WI38 (cell line): ENCODE measurements around the gene LMAN2L.

Experiments used
- H3K4me3 ChIP-seq: 2 replicates; pipeline ENCODE4 v1.5.1; 2011; ENCODE audit warnings: low read depth, mild to moderate bottlenecking, control low read depth, low read length
- TF ChIP-seq, protein P1 (sequence below): IDR thresholded peaks from 2 replicates; pipeline ENCODE4 v1.5.1; 2012; ENCODE audit warnings: low read depth, mild to moderate bottlenecking, control low read depth, low read length

The LMAN2L gene

GRCh38 chr2:96767135-96767871 lies 27.4 kb upstream of the LMAN2L start:
- H3K4me3 ChIP-seq: no peak overlapping the region
- TF ChIP-seq, protein P1, sequence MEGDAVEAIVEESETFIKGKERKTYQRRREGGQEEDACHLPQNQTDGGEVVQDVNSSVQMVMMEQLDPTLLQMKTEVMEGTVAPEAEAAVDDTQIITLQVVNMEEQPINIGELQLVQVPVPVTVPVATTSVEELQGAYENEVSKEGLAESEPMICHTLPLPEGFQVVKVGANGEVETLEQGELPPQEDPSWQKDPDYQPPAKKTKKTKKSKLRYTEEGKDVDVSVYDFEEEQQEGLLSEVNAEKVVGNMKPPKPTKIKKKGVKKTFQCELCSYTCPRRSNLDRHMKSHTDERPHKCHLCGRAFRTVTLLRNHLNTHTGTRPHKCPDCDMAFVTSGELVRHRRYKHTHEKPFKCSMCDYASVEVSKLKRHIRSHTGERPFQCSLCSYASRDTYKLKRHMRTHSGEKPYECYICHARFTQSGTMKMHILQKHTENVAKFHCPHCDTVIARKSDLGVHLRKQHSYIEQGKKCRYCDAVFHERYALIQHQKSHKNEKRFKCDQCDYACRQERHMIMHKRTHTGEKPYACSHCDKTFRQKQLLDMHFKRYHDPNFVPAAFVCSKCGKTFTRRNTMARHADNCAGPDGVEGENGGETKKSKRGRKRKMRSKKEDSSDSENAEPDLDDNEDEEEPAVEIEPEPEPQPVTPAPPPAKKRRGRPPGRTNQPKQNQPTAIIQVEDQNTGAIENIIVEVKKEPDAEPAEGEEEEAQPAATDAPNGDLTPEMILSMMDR: no peak

DNA sequence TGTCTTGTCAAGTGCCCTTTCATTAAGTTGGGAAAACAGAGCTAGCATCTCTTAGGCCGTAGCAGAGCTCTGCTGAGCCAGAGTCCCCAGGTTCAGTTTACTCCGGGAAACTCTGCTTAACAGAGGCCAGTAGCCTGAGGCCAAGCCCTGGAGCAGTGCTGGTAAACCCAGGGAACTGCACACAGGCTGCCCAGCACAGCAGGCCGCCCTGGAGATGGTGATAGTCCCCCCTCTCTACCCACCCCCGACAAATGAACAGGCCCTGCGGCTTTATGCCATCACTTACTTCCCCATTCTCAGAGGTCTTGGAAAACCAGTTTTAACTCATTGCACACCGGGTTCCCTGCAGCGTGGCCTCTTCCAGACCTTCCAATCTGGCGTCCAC lies 24.4 kb upstream of the LMAN2L start:
- TF ChIP-seq, protein P1: no peak
- H3K4me3 ChIP-seq: no peak overlapping the region

DNA sequence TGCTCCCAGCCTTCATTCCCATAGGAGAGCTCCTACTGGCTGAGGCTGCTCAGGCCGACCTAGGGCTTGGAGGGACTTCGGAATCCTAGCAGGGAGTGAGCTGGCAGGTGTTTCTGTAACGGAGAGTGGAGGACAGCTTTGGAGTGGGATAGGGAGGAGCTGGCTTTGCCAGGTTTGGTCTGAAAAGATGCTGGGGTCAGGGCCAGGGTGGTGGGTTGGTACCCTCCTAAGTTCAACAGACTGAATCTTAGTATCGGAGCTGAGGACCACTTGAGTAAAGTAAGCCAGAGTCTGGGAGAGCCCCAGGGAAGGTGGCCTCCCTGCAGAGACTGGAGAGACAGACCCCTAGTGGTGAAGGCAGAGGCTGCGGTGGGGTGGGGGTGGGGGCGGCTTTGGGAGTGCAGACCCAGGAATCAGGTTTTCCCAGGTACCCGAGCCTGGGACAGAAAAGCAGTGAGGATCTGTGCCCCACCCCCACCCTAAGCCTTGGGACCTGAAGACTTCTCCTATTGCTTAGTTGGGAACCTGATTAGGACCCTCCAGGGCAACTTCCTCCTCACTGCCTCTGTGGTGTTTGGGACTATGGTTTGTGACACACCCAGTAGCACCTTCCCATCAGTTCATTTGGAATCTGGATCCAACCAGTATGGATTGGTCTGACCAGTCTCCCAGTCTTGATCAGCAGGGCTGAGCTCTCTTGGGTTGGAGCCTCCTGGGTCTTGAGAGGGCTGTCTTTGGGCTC lies 23.8 kb upstream of the LMAN2L start:
- H3K4me3 ChIP-seq: peak overlapping the region; percentile 34
- TF ChIP-seq, protein P1: peak; percentile 36; the same call in 1 of the 2 replicates

DNA sequence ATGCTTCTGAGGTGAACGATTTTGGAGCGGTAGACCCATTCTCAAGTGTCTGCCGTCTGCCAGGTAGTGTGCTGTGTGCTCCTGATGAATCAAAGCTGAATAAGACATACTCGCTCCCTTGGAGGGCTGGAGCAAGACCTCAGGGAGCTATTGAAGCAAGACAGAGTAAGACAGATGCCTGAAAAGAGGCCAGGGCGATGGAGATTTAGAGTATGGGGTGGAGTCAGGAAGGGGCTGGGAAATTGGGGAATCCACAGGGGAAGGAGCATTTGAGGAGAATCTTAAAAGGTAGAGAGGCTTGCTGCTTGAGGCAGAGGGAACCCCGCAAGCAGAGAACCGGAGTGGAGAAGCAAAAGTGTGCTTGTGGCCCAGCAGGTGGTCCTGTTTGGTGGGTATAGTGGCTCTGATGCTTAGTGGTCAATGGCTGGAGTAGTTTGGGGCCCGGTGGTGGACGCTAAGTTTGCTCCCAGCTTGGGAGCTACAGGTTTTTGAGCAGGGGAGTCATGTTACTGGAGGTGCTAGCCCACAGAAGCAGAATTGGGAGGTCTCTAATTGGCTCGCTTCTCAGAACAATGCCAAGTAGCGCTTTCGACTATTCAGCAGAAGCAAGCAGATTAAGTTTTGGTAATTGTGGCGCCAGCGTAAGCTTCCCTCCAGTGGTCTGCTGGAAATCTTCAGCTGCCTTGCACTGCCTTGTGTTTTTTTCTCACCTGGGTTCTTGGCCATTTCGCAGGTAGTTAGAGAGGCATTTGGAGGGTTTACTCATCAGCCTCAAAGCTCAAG lies 22.9 kb upstream of the LMAN2L start:
- peak overlapping the region; percentile 34 for H3K4me3 ChIP-seq
- TF ChIP-seq, protein P1: no peak

- TF ChIP-seq, protein P1: peak; percentile 30; the same call in 1 of the 2 replicates
- H3K4me3 ChIP-seq: peak overlapping the region; percentile 60
These were observed 21.3 kb upstream of the LMAN2L start for GRCh38 chr2:96760986-96761832.

DNA sequence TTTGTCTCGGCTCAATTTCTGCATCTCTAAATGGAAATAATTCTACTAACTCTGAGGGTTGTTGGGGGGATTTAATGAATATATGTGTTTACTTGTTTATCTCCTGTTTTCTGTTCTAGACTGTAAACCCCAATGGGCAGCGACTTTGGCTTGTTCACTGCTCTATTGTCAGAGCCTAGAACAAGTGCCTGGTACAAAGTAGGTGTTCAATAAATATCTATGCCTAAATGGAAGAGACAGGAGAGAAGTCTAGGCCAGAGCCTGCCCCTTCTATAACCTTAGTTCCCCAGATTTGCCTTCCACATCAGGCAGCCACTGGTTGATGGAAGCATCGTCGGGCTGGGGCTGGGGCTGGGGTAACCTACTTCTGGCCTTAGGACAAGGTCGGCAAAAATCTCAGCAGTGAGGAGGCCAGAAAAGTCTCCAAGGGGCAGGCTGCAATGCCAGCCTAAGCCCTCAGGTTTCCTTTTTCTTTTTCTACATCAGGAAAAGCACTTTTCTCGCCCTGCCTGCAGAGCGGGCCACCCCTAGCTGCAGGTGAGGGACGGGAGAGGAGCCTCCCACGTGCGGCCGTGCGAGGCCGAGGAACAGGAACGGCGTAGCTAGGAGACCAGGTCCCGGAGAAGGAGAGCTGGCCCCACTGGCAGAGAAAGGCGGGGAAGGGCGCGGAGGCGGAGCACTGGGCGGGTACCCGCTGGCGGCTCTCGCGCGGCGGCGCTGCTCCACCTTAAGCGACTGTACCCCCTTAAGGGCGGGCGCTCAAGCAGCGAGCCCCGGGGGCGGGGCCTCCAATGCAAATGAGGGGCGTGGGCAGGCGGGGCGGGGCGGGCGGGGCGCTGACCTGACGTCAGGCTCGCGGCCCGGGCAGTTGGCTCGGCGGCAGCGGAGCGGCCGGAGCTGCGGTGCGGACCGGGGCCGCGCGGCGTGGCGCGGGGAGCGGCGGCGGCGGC lies 20.4 kb upstream of the LMAN2L start, which contains the start of gene CNNM4:
Gene CNNM4, plus strand, starts transcription at position 867 of the 950 bp plus-strand sequence. CDS start 98 bp downstream, outside the sequence.
- peak within 1 kb of the TSS; percentile 60 for H3K4me3 ChIP-seq
- TF ChIP-seq, protein P1: no peak
